ENCODE results near the gene C2orf74. TPM values are rescaled to one million over a fixed set of nuclear protein-coding genes. Genes with fewer than 3 reads are reported as not detected.

C2orf74 gene
- polyA plus RNA-seq, 3 donors = 3.0 to 18.2 (median 12.0) TPM

DNA sequence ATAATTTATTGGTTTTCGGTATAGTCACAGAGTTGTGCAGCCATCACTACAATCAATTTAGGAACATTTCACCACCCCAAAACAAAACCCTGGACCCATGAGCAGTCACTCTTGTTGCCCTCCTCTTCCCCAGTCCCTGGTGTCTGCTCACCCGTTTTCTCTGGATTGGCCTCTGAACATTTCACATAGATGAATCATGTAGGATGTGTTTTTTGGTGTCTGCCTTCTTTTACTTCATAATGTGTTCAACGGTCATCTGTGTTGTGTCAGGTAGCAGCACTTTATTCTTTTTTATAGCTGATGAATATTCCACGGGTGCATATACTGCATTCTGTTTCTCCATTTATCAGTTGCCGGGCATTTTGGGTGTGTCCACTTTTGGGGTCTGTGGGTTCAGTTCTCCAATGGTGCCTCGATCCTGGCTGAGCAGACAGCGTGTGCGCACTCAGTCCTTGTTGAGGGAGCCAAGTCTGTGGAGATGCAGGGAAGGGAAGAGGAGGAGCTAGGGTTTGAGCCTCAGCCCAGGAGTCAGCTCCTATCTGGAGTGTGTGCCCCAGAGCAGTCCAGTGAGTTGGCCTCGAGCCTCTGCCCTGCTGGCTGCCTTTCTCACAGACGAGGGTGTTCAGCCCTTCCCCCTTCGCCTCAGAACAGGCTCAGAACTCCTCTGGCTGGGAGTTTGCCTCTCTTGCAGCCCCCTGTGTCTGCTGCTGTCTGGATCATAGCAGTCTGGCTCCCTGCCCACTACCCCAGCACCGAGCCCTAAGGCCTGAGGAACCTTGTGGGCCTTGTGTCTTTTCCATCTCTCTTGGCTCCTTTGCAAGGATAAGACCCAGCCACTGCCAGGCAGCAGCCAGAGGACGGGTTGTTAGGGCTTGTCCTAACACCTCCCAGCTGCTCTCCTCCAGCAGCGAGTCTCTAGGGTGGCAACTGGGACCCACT lies 18.0 kb downstream of the C2orf74 start:
- H3K79me2 ChIP-seq (ENCODE audit: insufficient read depth, low read length) = peaks cover 57% of the 10 kb centered on the region
- Mint-ChIP-seq H3K4me1 (peaks cover 44% of the 10 kb centered on the region), H3K27ac (peak overlapping the region in 5 of 7 donors; percentile 52 to 73 (median 69)), H3K9me3 (no peaks in the 10 kb centered on the region), H3K4me3 (no peak overlapping the region), H3K27me3 (ENCODE audit: low read depth in 3 of 3) (peaks cover 7 to 8% (median 8%) of the 10 kb centered on the region in 3 donors), H3K36me3 (peaks cover 52 to 55% of the 10 kb centered on the region in 2 donors)
- H3K27me3 ChIP-seq (ENCODE audit: control insufficient read depth in 2 of 2, insufficient read depth in 2 of 2, low read length in 2 of 2) = no peaks in the 10 kb centered on the region
- H3K36me3 ChIP-seq (replicated peaks in 1 of 2; ENCODE audit: control insufficient read depth in 1 of 2, insufficient read depth in 2 of 2, low read length in 2 of 2) = peaks cover 51 to 54% of the 10 kb centered on the region in 2 donors
- H3K4me3 ChIP-seq (replicated peaks in 1 of 3; ENCODE audit: low read depth in 2 of 3, low read length in 3 of 3) = no peak overlapping the region
- peaks cover 20% of the 10 kb centered on the region for H4K20me1 ChIP-seq (ENCODE audit: insufficient read depth, low read length)
- H3K4me1 ChIP-seq (ENCODE audit: control insufficient read depth in 1 of 2, insufficient read depth in 2 of 2, low read length in 2 of 2) = peaks cover 23 to 35% of the 10 kb centered on the region in 2 donors
- DNase-seq = no peak
- H3K9ac ChIP-seq (ENCODE audit: insufficient read depth, low read length, poor library complexity, severe bottlenecking) = no peak overlapping the region
- H3K9me3 ChIP-seq (replicated peaks in 1 of 2; ENCODE audit: control insufficient read depth in 1 of 2, insufficient read depth in 1 of 2, low read length in 2 of 2) = no peaks in the 10 kb centered on the region
- TF ChIP-seq, protein P1, sequence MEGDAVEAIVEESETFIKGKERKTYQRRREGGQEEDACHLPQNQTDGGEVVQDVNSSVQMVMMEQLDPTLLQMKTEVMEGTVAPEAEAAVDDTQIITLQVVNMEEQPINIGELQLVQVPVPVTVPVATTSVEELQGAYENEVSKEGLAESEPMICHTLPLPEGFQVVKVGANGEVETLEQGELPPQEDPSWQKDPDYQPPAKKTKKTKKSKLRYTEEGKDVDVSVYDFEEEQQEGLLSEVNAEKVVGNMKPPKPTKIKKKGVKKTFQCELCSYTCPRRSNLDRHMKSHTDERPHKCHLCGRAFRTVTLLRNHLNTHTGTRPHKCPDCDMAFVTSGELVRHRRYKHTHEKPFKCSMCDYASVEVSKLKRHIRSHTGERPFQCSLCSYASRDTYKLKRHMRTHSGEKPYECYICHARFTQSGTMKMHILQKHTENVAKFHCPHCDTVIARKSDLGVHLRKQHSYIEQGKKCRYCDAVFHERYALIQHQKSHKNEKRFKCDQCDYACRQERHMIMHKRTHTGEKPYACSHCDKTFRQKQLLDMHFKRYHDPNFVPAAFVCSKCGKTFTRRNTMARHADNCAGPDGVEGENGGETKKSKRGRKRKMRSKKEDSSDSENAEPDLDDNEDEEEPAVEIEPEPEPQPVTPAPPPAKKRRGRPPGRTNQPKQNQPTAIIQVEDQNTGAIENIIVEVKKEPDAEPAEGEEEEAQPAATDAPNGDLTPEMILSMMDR (IDR thresholded peaks at IDR 0.05) = no peak
- intact Hi-C loops (cut with micrococcal nuclease) = loop anchor here in 1 of 2 donors (5.0 kb wide), 1 partner anchor 113 kb away; the partner anchor contains the start of gene SANBR
- peak overlapping the region in 1 of 2 donors; percentile 57 for H3K27ac ChIP-seq (ENCODE audit: low read depth in 1 of 2, low read length in 2 of 2)
- no peak overlapping the region for H2AFZ ChIP-seq (ENCODE audit: insufficient read depth, low read depth, low read length, poor library complexity, severe bottlenecking)
- WGBS (ENCODE audit: insufficient coverage) = 76% methylated on average over 10 of the region's 14 CpGs
- H3K4me2 ChIP-seq (replicated peaks; ENCODE audit: extremely low read depth, low read length, poor library complexity, severe bottlenecking) = peak overlapping the region; percentile 16

- H3K4me3 ChIP-seq (replicated peaks in 1 of 3; ENCODE audit: low read depth in 2 of 3, low read length in 3 of 3) = no peak overlapping the region
- Mint-ChIP-seq H3K36me3 (peaks cover 59 to 62% of the 10 kb centered on the region in 2 donors), H3K27ac (peak overlapping the region in 6 of 7 donors; percentile 26 to 64 (median 43)), H3K4me3 (no peak overlapping the region), H3K4me1 (peaks cover 44% of the 10 kb centered on the region), H3K27me3 (ENCODE audit: low read depth in 3 of 3) (peaks cover under 1 to 5% (median 2%) of the 10 kb centered on the region in 3 donors), H3K9me3 (no peaks in the 10 kb centered on the region)
- peaks cover 58 to 62% of the 10 kb centered on the region in 2 donors for H3K36me3 ChIP-seq (replicated peaks in 1 of 2; ENCODE audit: control insufficient read depth in 1 of 2, insufficient read depth in 2 of 2, low read length in 2 of 2)
- no peak overlapping the region for H3K4me2 ChIP-seq (replicated peaks; ENCODE audit: extremely low read depth, low read length, poor library complexity, severe bottlenecking)
- H3K79me2 ChIP-seq (ENCODE audit: insufficient read depth, low read length) = peaks cover 57% of the 10 kb centered on the region
- intact Hi-C loops (cut with micrococcal nuclease) = no loop called here
- WGBS (ENCODE audit: insufficient coverage) = 97% methylated on average over 3 of the region's 6 CpGs
- H4K20me1 ChIP-seq (ENCODE audit: insufficient read depth, low read length) = peaks cover 25% of the 10 kb centered on the region
- H3K9ac ChIP-seq (ENCODE audit: insufficient read depth, low read length, poor library complexity, severe bottlenecking) = no peak overlapping the region
- DNase-seq = no peak
- H3K4me1 ChIP-seq (ENCODE audit: control insufficient read depth in 1 of 2, insufficient read depth in 2 of 2, low read length in 2 of 2) = peaks cover 23 to 35% of the 10 kb centered on the region in 2 donors
- H3K27me3 ChIP-seq (ENCODE audit: control insufficient read depth in 2 of 2, insufficient read depth in 2 of 2, low read length in 2 of 2) = no peaks in the 10 kb centered on the region
- TF ChIP-seq, protein P1 (IDR thresholded peaks at IDR 0.05) = no peak
- peak overlapping the region in 1 of 2 donors; percentile 57 for H3K27ac ChIP-seq (ENCODE audit: low read depth in 1 of 2, low read length in 2 of 2)
- H3K9me3 ChIP-seq (replicated peaks in 1 of 2; ENCODE audit: control insufficient read depth in 1 of 2, insufficient read depth in 1 of 2, low read length in 2 of 2) = no peaks in the 10 kb centered on the region
- H2AFZ ChIP-seq (ENCODE audit: insufficient read depth, low read depth, low read length, poor library complexity, severe bottlenecking) = no peak overlapping the region
Observed at GRCh38 chr2:61180686-61181085, 18.7 kb downstream of the C2orf74 start.
